HepG2 (cell line): ENCODE data around the gene CEP104. TPM values are rescaled to one million over a fixed set of nuclear protein-coding genes. Genes with fewer than 3 reads are reported as not detected.

Experiments
- HIC2 ChIP-seq: sonication (generic); formaldehyde crosslinking; IDR thresholded peaks from 2 replicates; pipeline ENCODE4 v1.9.0; 2022; ENCODE audit warnings: low read depth, missing genetic modification reagents
- RAD51 ChIP-seq: fragments of 450-650 bp; IDR thresholded peaks from 2 replicates; pipeline ENCODE4 v1.6.1; 2016; ENCODE audit warnings: borderline replicate concordance
- SOX13 ChIP-seq, 3 experiments: fragments of 450-650 bp in 1 of 3; sonication (generic) in 1 of 3; formaldehyde crosslinking in 1 of 3; IDR thresholded peaks in 2 of 3; conservative IDR thresholded peaks in 1 of 3; 2 replicates each; pipeline versions ENCODE4 v1.5.0 to v1.6.1; 2016 to 2020; ENCODE audit warnings: antibody characterized with exemption in 1 of 3, mild to moderate bottlenecking in 1 of 3, missing compliant biosample characterization in 1 of 3, missing genetic modification reagents in 1 of 3, moderate library complexity in 1 of 3
- TBX3 ChIP-seq: fragments of 450-650 bp; IDR thresholded peaks from 2 replicates; pipeline ENCODE4 v1.6.1; 2017; ENCODE audit warnings: antibody characterized with exemption, mild to moderate bottlenecking, inconsistent platforms, borderline replicate concordance
- THAP9 ChIP-seq: sonication (generic); formaldehyde crosslinking; IDR thresholded peaks from 2 replicates; pipeline ENCODE4; 2020; ENCODE audit warnings: missing genetic modification reagents, mild to moderate bottlenecking, borderline replicate concordance
- ZNF503 ChIP-seq: sonication (generic); formaldehyde crosslinking; IDR thresholded peaks from 2 replicates; pipeline ENCODE4 v1.4.0; 2020; ENCODE audit warnings: missing genetic modification reagents
- ZNF646 ChIP-seq: sonication (generic); formaldehyde crosslinking; IDR thresholded peaks from 2 replicates; pipeline ENCODE4 v1.9.0; 2021; ENCODE audit warnings: mild to moderate bottlenecking, missing genetic modification reagents
- polyA plus RNA-seq, 8 experiments: library from polyadenylated mRNA; depleted of rRNA in 3 of 8; stranded (reverse) in 7 of 8; unstranded in 1 of 8; fragments of >200 nt; fragmentation: Illumina TruSeq in 4 of 8; extraction: Trizol in 4 of 8; gene quantifications; 2 replicates each; pipeline versions ENCODE4 v1.2.1 to v1.2.3, GENCODE V29; 2011 to 2016; ENCODE audit warnings: low read depth in 4 of 8, missing spikeins in 1 of 8, mixed read lengths in 1 of 8; ENCODE audit not compliant: insufficient read depth in 1 of 8
- total RNA-seq, 5 experiments: library from RNA; depleted of rRNA; stranded (reverse); fragments of >200 nt; fragmentation: Illumina TruSeq; extraction: Trizol; gene quantifications; 2 replicates each; pipeline ENCODE4 v1.2.3, GENCODE V29; 2016; ENCODE audit warnings: low read depth in 1 of 5
- TF ChIP-seq, protein P1 (sequence below): sonication (generic); formaldehyde crosslinking; IDR thresholded peaks from 2 replicates; pipeline ENCODE4 v1.4.0; 2020; ENCODE audit warnings: missing genetic modification reagents

Gene CEP104
- total and polyA plus RNA-seq, 2 of the 13 experiments (the other 11 are each of a cell fraction or from before 2014, with no cell fraction given): 20.4 to 30.1 TPM

- TF ChIP-seq ZNF646 (CRISPR knock-in tag) (no peak; the same call in 1 of the 2 replicates), SOX13 (IDR thresholded peaks at IDR 0.05) (0 out of 2 replicates have a peak, but pooled peaks have one; percentile 1), SOX13 (CRISPR knock-in tag; conservative IDR thresholded peaks at IDR 0.05 in 1 of 2, IDR thresholded peaks at IDR 0.05 in 1 of 2) (no peak; a peak in 1 of 4 replicates), ZNF503 (CRISPR knock-in tag) (0 out of 2 replicates have a peak, but pooled peaks have one; percentile 18), TBX3 (no peak), HIC2 (CRISPR knock-in tag) (no peak), THAP9 (CRISPR knock-in tag) (peak; percentile 100), RAD51 (peak; percentile 38; the same call in 1 of the 2 replicates)
- TF ChIP-seq, protein P1, sequence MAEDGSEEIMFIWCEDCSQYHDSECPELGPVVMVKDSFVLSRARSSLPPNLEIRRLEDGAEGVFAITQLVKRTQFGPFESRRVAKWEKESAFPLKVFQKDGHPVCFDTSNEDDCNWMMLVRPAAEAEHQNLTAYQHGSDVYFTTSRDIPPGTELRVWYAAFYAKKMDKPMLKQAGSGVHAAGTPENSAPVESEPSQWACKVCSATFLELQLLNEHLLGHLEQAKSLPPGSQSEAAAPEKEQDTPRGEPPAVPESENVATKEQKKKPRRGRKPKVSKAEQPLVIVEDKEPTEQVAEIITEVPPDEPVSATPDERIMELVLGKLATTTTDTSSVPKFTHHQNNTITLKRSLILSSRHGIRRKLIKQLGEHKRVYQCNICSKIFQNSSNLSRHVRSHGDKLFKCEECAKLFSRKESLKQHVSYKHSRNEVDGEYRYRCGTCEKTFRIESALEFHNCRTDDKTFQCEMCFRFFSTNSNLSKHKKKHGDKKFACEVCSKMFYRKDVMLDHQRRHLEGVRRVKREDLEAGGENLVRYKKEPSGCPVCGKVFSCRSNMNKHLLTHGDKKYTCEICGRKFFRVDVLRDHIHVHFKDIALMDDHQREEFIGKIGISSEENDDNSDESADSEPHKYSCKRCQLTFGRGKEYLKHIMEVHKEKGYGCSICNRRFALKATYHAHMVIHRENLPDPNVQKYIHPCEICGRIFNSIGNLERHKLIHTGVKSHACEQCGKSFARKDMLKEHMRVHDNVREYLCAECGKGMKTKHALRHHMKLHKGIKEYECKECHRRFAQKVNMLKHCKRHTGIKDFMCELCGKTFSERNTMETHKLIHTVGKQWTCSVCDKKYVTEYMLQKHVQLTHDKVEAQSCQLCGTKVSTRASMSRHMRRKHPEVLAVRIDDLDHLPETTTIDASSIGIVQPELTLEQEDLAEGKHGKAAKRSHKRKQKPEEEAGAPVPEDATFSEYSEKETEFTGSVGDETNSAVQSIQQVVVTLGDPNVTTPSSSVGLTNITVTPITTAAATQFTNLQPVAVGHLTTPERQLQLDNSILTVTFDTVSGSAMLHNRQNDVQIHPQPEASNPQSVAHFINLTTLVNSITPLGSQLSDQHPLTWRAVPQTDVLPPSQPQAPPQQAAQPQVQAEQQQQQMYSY: 0 out of 2 replicates have a peak, but pooled peaks have one; percentile 4
These were observed 43.3 kb upstream of the CEP104 start, which contains the start of gene C1orf174 (continued) for GRCh38 chr1:3900150-3900968.
